Breast epithelium (tissue), 4 donors: ENCODE measurements around the gene ITGB7. TPM values are rescaled to one million over a fixed set of nuclear protein-coding genes. Genes with fewer than 3 reads are reported as not detected.

ENCODE experiments used
- DNase-seq, 2 donors: peaks; one replicate each; pipeline ENCODE4 v3.0.0-alpha.2; 2019; ENCODE audit warnings: low spot score in 2 of 2
- H3K27ac ChIP-seq, 2 donors: fragments of 200-600 bp; sonication (generic) in 1 of 2; one replicate each; pipeline ENCODE4 v1.5.1; 2016 to 2019; ENCODE audit warnings: mild to moderate bottlenecking in 1 of 2
- H3K27me3 ChIP-seq, 2 donors: fragments of 200-600 bp; sonication (generic) in 1 of 2; one replicate each; pipeline versions ENCODE4 v1.5.1 to v1.6.0; 2017 to 2019; ENCODE audit warnings: control low read depth in 1 of 2, mild to moderate bottlenecking in 1 of 2
- H3K36me3 ChIP-seq: fragments of 200-600 bp; one replicate; pipeline ENCODE4 v1.5.1; 2019
- H3K4me1 ChIP-seq, 2 donors: fragments of 200-600 bp; sonication (generic); one replicate each; pipeline ENCODE4 v1.5.1; 2016 to 2019; ENCODE audit warnings: control low read depth in 1 of 2
- H3K4me3 ChIP-seq, 3 donors: fragments of 200-600 bp; sonication (generic); 1 replicate in 2 of 3; 2 replicates in 1 of 3; pipeline ENCODE4 v1.5.1; 2016 to 2019; ENCODE audit warnings: mild to moderate bottlenecking in 3 of 3, moderate library complexity in 2 of 3
- H3K9me3 ChIP-seq, 2 donors: fragments of 200-600 bp; sonication (generic) in 1 of 2; one replicate each; pipeline ENCODE4 v1.5.1; 2016 to 2019; ENCODE audit warnings: control low read depth in 1 of 2
- CTCF ChIP-seq, 3 donors: fragments of 450-650 bp; IDR thresholded peaks; one replicate each; pipeline ENCODE4 v1.5.1; 2016 to 2017; ENCODE audit warnings: antibody characterized with exemption in 3 of 3, mild to moderate bottlenecking in 3 of 3, moderate library complexity in 3 of 3
- POLR2A ChIP-seq: fragments of 450-650 bp; IDR thresholded peaks from one replicate; pipeline ENCODE4 v1.6.1; 2016; ENCODE audit warnings: antibody characterized with exemption, mild to moderate bottlenecking, moderate library complexity
- POLR2AphosphoS5 ChIP-seq, 3 donors: sonication (generic); formaldehyde crosslinking; IDR thresholded peaks; one replicate each; pipeline ENCODE4 v1.6.1; 2017; ENCODE audit warnings: antibody characterized with exemption in 3 of 3
- intact Hi-C: fragments of 100-400 bp; cut with DNase I; formaldehyde crosslinking; loops from one replicate; pipeline ENCODE4 v1.15.1; 2023; ENCODE audit warnings: low total_unique reads
- total RNA-seq, 3 donors: library from RNA; depleted of rRNA; stranded (reverse); fragments of >200 nt; gene quantifications; one replicate each; pipeline ENCODE4 v1.1.0, GENCODE V29; 2016

Gene ITGB7
- total RNA-seq, 3 donors from 2014 or later = 1.1 to 2.9 (median 2.9) TPM

GRCh38 chr12:53198486-53199110 lies 8.5 kb downstream of the ITGB7 start:
- intact Hi-C loops = no loop called here
- TF ChIP-seq POLR2A = no peak
- no peak for TF ChIP-seq CTCF (IDR thresholded peaks at IDR 0.05)
- TF ChIP-seq POLR2AphosphoS5 (IDR thresholded peaks at IDR 0.05) = no peak
- H3K27ac ChIP-seq = no peak overlapping the region

GRCh38 chr12:53197011-53197640 lies 9.9 kb downstream of the ITGB7 start:
- Histone ChIP-seq H3K4me3 (peak overlapping the region; percentile 8 to 43 (median 19)), H3K27ac (no peak overlapping the region), H3K4me1 (no peaks in the 10 kb centered on the region), H3K27me3 (no peaks in the 10 kb centered on the region), H3K9me3 (no peaks in the 10 kb centered on the region), H3K36me3 (no peaks in the 10 kb centered on the region)
- peak in 1 of 2 donors; percentile 34 for DNase-seq
- intact Hi-C loops = no loop called here
- TF ChIP-seq CTCF (IDR thresholded peaks at IDR 0.05) = no peak

More at GRCh38 chr12:53198486-53199110, 8.5 kb downstream of the ITGB7 start:
- Histone ChIP-seq H3K36me3 (no peaks in the 10 kb centered on the region), H3K9me3 (no peaks in the 10 kb centered on the region), H3K4me3 (no peak overlapping the region), H3K4me1 (no peaks in the 10 kb centered on the region), H3K27me3 (no peaks in the 10 kb centered on the region)
- no peak for DNase-seq

GRCh38 chr12:53196486-53196885 lies 10.6 kb downstream of the ITGB7 start:
- no peak overlapping the region for H3K27ac ChIP-seq
- H3K4me3 ChIP-seq = no peak overlapping the region
- no peaks in the 10 kb centered on the region for H3K4me1 ChIP-seq
- peak in 1 of 2 donors; percentile 50 for DNase-seq
- no peaks in the 10 kb centered on the region for H3K36me3 ChIP-seq
- intact Hi-C loops = no loop called here
- H3K27me3 ChIP-seq = no peaks in the 10 kb centered on the region
- no peaks in the 10 kb centered on the region for H3K9me3 ChIP-seq
- TF ChIP-seq POLR2AphosphoS5 (IDR thresholded peaks at IDR 0.05) (no peak), CTCF (IDR thresholded peaks at IDR 0.05) (no peak)

- intact Hi-C loops = no loop called here
- Histone ChIP-seq H3K27me3 (no peaks in the 10 kb centered on the region), H3K4me3 (no peak overlapping the region), H3K4me1 (no peaks in the 10 kb centered on the region), H3K27ac (no peak overlapping the region), H3K36me3 (no peaks in the 10 kb centered on the region), H3K9me3 (no peaks in the 10 kb centered on the region)
- TF ChIP-seq CTCF (IDR thresholded peaks at IDR 0.05) (no peak), POLR2A (no peak), POLR2AphosphoS5 (IDR thresholded peaks at IDR 0.05) (no peak)
- peak in 1 of 2 donors; percentile 28 for DNase-seq
Observed at GRCh38 chr12:53195516-53196420, 11.3 kb downstream of the ITGB7 start.

- intact Hi-C loops = no loop called here
- no peaks in the 10 kb centered on the region for H3K27me3 ChIP-seq
- TF ChIP-seq POLR2A (no peak), POLR2AphosphoS5 (IDR thresholded peaks at IDR 0.05) (no peak), CTCF (IDR thresholded peaks at IDR 0.05) (no peak)
Observed at GRCh38 chr12:53194973-53195372, 12.1 kb downstream of the ITGB7 start.

More at GRCh38 chr12:53194973-53195372, 12.1 kb downstream of the ITGB7 start:
- H3K27ac ChIP-seq = no peak overlapping the region
- H3K4me3 ChIP-seq = no peak overlapping the region
- H3K36me3 ChIP-seq = no peaks in the 10 kb centered on the region
- H3K4me1 ChIP-seq = no peaks in the 10 kb centered on the region
- no peaks in the 10 kb centered on the region for H3K9me3 ChIP-seq
- DNase-seq = no peak
